Stimulated activated memory B cell treated with anti-CD40 and anti-IgM and Interleukin-4, amounts not matched to agents 10 μg/mL and 1 μg/mL and 100 μg/mL, for 72 hours (primary cell): Measurements from ENCODE around the gene SHROOM2.

Experiments used
- ATAC-seq: fragments of 150-1000 bp; cut with Tn5 transposase; 2 replicates; pipeline ENCODE4 v1.10.0; 2021
- H3K27ac Mint-ChIP-seq: one replicate; pipeline ENCODE4 v1.8.0; 2022; ENCODE audit warnings: mild to moderate bottlenecking, mixed read lengths
- H3K27me3 Mint-ChIP-seq: one replicate; pipeline ENCODE4 v1.8.0; 2022; ENCODE audit warnings: mixed read lengths
- H3K36me3 Mint-ChIP-seq: one replicate; pipeline ENCODE4 v1.8.0; 2022; ENCODE audit warnings: mixed read lengths
- H3K4me1 Mint-ChIP-seq: one replicate; pipeline ENCODE4 v1.8.0; 2022; ENCODE audit warnings: mixed read lengths
- H3K4me3 Mint-ChIP-seq: one replicate; pipeline ENCODE4 v1.8.0; 2022; ENCODE audit warnings: mild to moderate bottlenecking, moderate library complexity, mixed read lengths
- H3K9me3 Mint-ChIP-seq: one replicate; pipeline ENCODE4 v1.8.0; 2022; ENCODE audit warnings: mixed read lengths

Gene SHROOM2

DNA sequence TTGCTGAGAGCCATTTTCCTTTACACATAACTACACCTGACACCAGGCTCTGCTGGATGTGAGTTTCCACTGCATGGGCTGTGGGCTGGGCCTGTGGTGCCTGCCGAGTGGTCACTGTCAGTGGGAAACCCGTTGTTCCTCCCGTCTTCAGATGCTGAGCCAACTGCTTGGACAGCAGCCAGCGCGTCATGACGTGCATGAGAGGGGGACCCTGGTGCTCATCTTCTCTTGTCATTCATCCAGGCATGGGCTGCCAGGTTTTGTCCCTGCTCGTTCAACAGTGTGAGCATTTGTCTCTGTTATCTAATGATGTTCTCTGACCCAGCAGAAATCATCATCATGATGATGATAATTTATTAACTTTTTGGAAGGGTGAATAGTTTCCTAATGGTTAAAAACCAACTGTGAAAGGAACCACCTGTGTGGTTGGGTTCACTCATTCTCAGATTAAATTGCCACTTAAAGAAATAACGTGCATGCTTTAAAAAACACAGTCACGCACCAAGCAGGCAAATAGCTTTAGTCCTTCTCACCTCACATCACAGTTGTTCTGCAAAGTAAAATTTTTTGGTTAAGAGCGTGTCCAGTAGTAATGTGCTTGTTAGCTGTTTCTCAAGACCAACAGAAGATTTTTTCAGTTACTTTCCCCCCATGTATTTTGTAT is 161.0 kb downstream of the SHROOM2 start:
- H3K9me3 Mint-ChIP-seq, result peaks cover 3% of the 10 kb centered on the region
- H3K4me1 Mint-ChIP-seq, result peaks cover 11% of the 10 kb centered on the region
- H3K36me3 Mint-ChIP-seq, result no peaks in the 10 kb centered on the region
- ATAC-seq, result no peak
- no peak overlapping the region for H3K27ac Mint-ChIP-seq
- H3K4me3 Mint-ChIP-seq, result no peak overlapping the region
- no peaks in the 10 kb centered on the region for H3K27me3 Mint-ChIP-seq

DNA sequence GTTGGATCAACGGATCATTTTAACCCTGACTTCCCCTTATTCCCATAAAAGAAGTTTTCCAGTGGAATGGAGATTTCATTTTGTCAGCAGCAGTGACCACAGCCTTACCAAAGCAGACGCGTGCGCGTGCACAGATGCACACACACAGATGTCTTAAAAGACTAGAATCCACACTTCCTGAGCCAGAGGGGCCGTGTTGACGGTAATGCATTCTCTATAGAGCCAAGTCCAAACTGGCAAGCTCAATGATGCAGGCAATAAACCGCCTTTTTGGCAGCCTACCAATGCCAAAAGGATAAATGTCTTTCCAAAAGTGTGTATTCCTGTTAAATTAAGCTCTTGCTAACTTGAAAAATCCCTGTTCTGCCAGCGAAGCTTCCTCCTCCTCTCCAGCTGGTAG is 162.2 kb downstream of the SHROOM2 start:
- Mint-ChIP-seq H3K9me3 (peaks cover under 1% of the 10 kb centered on the region), H3K27ac (no peak overlapping the region), H3K36me3 (no peaks in the 10 kb centered on the region), H3K4me1 (peaks cover 2% of the 10 kb centered on the region), H3K4me3 (no peak overlapping the region), H3K27me3 (no peaks in the 10 kb centered on the region)
- no peak for ATAC-seq

- ATAC-seq, result no peak
- no peak overlapping the region for H3K4me3 Mint-ChIP-seq
- peaks cover 6% of the 10 kb centered on the region for H3K9me3 Mint-ChIP-seq
- no peaks in the 10 kb centered on the region for H3K27me3 Mint-ChIP-seq
- H3K4me1 Mint-ChIP-seq, result no peaks in the 10 kb centered on the region
- H3K27ac Mint-ChIP-seq, result no peak overlapping the region
- no peaks in the 10 kb centered on the region for H3K36me3 Mint-ChIP-seq
These were observed 166.1 kb downstream of the SHROOM2 start for GRCh38 chrX:9952300-9952699.

DNA sequence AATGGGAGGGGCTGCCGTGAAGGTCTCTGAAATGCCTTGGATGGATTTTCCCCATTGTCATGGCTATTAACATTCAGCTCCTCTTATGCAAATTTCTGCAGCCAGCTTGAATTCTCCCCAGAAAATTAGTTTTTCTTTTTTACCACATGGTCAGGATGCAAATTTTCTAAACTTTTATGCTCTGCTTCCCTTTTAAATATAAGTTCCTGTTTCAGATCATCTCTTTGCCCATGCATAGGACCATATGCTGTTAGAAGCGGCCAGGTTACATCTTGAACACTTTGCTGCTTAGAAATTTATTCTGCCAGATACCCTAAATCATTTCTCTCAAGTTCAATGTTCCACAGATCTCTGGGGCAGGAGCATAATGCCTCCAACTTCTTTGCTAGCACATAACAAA is 167.2 kb downstream of the SHROOM2 start:
- no peak overlapping the region for H3K27ac Mint-ChIP-seq
- H3K27me3 Mint-ChIP-seq, result no peaks in the 10 kb centered on the region
- H3K4me3 Mint-ChIP-seq, result no peak overlapping the region
- peaks cover 7% of the 10 kb centered on the region for H3K4me1 Mint-ChIP-seq
- H3K9me3 Mint-ChIP-seq, result peaks cover 6% of the 10 kb centered on the region
- H3K36me3 Mint-ChIP-seq, result no peaks in the 10 kb centered on the region
- ATAC-seq, result no peak

DNA sequence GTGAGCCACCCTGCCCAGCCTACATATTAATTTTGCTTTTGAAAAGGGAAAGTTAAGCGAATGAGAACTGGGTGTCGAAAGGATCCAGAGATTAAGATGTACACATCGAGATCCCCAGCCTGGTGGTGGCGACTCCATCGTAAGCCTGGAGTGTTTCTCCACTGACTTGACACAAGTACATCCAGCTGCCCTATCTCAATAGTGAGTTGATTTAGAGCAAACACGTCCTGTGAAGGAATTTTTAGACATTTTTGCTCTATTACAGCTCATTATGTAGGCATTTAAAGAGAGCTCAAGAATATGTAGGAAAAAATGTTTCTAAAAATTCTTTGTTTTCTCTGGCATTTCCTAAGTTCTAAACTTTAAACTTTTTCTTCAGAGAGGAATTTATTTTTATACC is 169.3 kb downstream of the SHROOM2 start:
- no peak overlapping the region for H3K4me3 Mint-ChIP-seq

GRCh38 chrX:9957743-9958142 is 171.5 kb downstream of the SHROOM2 start:
- H3K4me1 Mint-ChIP-seq, result peaks cover 9% of the 10 kb centered on the region
- peaks cover 6% of the 10 kb centered on the region for H3K9me3 Mint-ChIP-seq
- peak overlapping the region; percentile 64 for H3K4me3 Mint-ChIP-seq
- H3K27ac Mint-ChIP-seq, result peak overlapping the region; percentile 57
- no peaks in the 10 kb centered on the region for H3K36me3 Mint-ChIP-seq
- H3K27me3 Mint-ChIP-seq, result peaks cover 20% of the 10 kb centered on the region
- ATAC-seq, result no peak

More for the DNA sequence above, 169.3 kb downstream of the SHROOM2 start:
- peaks cover 6% of the 10 kb centered on the region for H3K9me3 Mint-ChIP-seq
- ATAC-seq, result no peak
- H3K27ac Mint-ChIP-seq, result no peak overlapping the region
- H3K36me3 Mint-ChIP-seq, result no peaks in the 10 kb centered on the region
- peaks cover 15% of the 10 kb centered on the region for H3K27me3 Mint-ChIP-seq
- H3K4me1 Mint-ChIP-seq, result peaks cover 9% of the 10 kb centered on the region

- Mint-ChIP-seq H3K9me3 (peaks cover 6% of the 10 kb centered on the region), H3K27ac (peak overlapping the region; percentile 57), H3K36me3 (no peaks in the 10 kb centered on the region), H3K4me3 (no peak overlapping the region), H3K27me3 (peaks cover 20% of the 10 kb centered on the region), H3K4me1 (peaks cover 9% of the 10 kb centered on the region)
- no peak for ATAC-seq
These were observed 172.0 kb downstream of the SHROOM2 start for GRCh38 chrX:9958183-9958582.

DNA sequence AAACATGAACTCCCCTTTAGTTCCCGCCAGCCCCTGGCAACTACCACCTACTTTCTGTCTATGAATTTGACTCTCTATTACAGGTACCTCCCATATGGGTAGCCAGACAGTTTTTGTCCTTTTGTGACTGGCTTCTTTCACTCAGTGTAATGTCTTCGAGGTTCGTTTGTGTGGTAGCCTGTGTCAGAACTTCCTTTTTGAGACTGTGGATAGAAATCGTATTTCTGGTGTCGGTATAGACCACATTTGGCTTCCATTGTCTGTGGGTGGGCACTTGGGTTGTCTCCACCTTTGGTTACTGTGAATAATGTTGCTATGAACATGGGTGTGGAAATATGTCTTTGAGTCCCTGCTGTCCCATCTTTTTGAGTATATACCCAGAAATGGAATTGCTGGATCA is 175.5 kb downstream of the SHROOM2 start:
- Mint-ChIP-seq H3K36me3 (no peaks in the 10 kb centered on the region), H3K9me3 (peaks cover 4% of the 10 kb centered on the region), H3K4me3 (no peak overlapping the region), H3K27ac (no peak overlapping the region), H3K4me1 (peaks cover 9% of the 10 kb centered on the region), H3K27me3 (peaks cover 32% of the 10 kb centered on the region)
- no peak for ATAC-seq

DNA sequence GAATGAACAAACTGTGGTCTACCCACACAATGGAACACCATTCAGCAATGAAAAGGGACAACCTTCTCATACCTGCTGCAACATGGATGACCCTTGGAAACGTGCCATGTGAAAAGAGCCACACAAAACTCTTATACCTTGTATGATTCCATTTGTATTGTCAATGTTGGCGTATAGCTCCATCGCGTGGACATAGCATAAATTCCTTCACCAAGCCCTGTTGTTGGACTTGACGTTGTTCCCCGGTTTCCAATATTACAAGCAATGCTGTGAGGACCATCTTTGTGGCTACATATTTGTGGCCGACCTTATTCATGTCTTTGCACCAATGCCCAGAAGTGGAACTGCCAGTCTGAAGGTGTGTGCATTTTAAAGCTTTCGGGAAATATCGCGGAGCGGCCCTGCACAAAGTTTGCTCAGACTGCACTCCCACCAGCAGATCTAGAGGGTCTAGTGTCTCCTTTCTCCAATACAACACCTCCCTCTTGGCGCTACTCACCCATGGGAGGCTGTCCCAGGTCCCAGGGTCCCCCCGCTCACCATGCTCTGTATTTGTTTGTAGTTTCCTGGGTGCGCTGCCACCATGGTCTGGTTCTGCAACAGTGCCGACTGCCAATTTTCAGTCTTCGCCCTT is 180.7 kb downstream of the SHROOM2 start, which contains the start of gene CLDN34:
TSS of gene CLDN34 (plus strand) at position 584 of the 634 bp plus-strand sequence. CDS start at position 584, 0 bp downstream.
- no peak for ATAC-seq
- Mint-ChIP-seq H3K36me3 (no peaks in the 10 kb centered on the region), H3K9me3 (peaks cover 4% of the 10 kb centered on the region), H3K27ac (no peak within 1 kb of the TSS), H3K4me3 (no peak within 1 kb of the TSS), H3K4me1 (no peaks in the 10 kb centered on the region), H3K27me3 (peaks cover 12% of the 10 kb centered on the region)

- Mint-ChIP-seq H3K9me3 (no peaks in the 10 kb centered on the region), H3K27ac (no peak overlapping the region), H3K4me3 (no peak overlapping the region), H3K27me3 (no peaks in the 10 kb centered on the region), H3K36me3 (no peaks in the 10 kb centered on the region), H3K4me1 (peaks cover 18% of the 10 kb centered on the region)
- no peak for ATAC-seq
These were observed 191.4 kb downstream of the SHROOM2 start for GRCh38 chrX:9977635-9978034.

DNA sequence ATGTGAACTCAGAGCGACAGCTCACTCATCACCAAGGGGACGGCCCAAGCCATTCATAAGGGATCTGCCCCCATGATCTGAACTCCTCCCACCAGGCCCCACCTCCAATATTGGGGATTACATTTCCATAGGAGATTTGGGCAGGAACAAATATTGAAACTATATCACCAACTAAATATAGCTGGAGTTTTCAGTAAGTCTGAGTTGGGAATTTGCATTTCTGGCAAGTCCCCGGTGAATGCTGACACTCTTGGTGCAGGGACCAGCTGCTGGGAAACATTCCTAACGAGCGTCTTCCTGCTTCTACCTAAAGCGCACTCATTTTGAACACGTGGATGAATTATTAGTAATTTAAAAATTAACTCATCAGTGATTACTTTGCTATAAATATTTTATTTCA is 194.2 kb downstream of the SHROOM2 start:
- H3K27ac Mint-ChIP-seq, result peak overlapping the region; percentile 82
- H3K9me3 Mint-ChIP-seq, result no peaks in the 10 kb centered on the region
- no peak overlapping the region for H3K4me3 Mint-ChIP-seq
- H3K36me3 Mint-ChIP-seq, result no peaks in the 10 kb centered on the region
- peaks cover 18% of the 10 kb centered on the region for H3K4me1 Mint-ChIP-seq
- no peak for ATAC-seq
- H3K27me3 Mint-ChIP-seq, result no peaks in the 10 kb centered on the region

DNA sequence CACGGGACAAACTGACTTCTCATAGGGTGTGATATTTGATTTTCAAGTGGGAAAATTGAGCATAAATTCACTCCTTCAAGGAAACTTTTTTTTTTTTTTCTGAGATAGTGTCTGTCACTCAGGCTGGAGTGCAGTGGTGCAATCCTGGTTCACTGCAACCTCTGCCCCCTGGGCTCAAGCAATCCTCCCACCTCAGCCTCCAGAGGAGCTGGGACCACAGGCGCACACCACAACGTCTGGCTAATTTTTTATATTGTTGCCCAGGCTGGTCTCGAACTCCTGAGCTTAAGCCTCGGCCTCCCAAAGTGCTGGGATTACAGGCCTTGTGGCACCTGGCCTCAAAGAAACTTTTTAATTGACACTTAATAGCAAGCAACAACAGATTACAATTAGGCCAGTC is 194.7 kb downstream of the SHROOM2 start:
- ATAC-seq, result no peak
- H3K27me3 Mint-ChIP-seq, result no peaks in the 10 kb centered on the region
- H3K27ac Mint-ChIP-seq, result peak overlapping the region; percentile 82
- peaks cover 18% of the 10 kb centered on the region for H3K4me1 Mint-ChIP-seq
- no peaks in the 10 kb centered on the region for H3K36me3 Mint-ChIP-seq
- peak overlapping the region; percentile 31 for H3K4me3 Mint-ChIP-seq
- no peaks in the 10 kb centered on the region for H3K9me3 Mint-ChIP-seq

- Mint-ChIP-seq H3K36me3 (no peaks in the 10 kb centered on the region), H3K27me3 (no peaks in the 10 kb centered on the region), H3K4me1 (peaks cover 18% of the 10 kb centered on the region), H3K27ac (peak overlapping the region; percentile 48), H3K4me3 (no peak overlapping the region), H3K9me3 (no peaks in the 10 kb centered on the region)
- no peak for ATAC-seq
These were observed 197.2 kb downstream of the SHROOM2 start for GRCh38 chrX:9983441-9983840.

DNA sequence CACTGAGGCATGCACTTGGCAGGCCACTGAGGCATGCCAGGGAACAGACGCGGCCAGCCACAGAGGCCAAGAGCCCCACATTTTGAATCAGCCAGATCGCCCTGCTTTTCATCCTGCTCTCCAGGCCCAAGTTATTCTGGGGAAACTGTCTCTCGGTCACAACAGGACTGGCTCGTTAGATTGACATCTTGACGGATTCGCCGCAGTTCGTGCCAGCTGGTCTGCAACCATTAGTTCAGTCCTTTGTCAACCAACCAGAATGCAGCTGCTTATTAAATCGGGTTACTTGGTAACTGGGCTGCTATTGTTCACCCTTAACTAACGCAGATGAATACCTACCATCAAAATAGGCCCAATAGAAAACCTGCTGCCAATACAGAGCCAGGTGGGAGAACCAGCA is 197.6 kb downstream of the SHROOM2 start:
- Mint-ChIP-seq H3K4me1 (peaks cover 18% of the 10 kb centered on the region), H3K27me3 (no peaks in the 10 kb centered on the region), H3K36me3 (no peaks in the 10 kb centered on the region), H3K4me3 (no peak overlapping the region), H3K9me3 (no peaks in the 10 kb centered on the region), H3K27ac (peak overlapping the region; percentile 48)
- ATAC-seq, result no peak

DNA sequence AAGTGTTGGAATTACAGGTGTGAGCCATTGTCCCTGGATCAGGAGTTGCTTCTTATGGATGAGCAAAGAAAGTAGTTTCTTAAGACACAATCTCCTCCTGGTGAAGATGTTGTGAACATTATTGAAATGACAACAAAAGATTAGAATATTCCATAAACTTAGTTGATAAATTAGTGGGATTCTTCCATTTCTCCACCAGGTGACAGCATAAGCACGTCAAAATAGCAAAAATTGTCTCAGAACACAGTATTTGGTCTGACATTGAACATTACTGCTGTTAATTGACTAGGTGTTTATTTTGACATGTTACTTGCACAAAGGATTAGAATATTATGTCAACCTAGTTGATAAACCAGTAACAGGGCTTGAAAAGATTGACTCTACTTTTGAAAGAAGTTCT is 202.5 kb downstream of the SHROOM2 start:
- H3K9me3 Mint-ChIP-seq, result no peaks in the 10 kb centered on the region
- no peaks in the 10 kb centered on the region for H3K27me3 Mint-ChIP-seq
- H3K36me3 Mint-ChIP-seq, result no peaks in the 10 kb centered on the region
- ATAC-seq, result no peak
- H3K4me3 Mint-ChIP-seq, result no peak overlapping the region
- H3K27ac Mint-ChIP-seq, result no peak overlapping the region
- H3K4me1 Mint-ChIP-seq, result no peaks in the 10 kb centered on the region

DNA sequence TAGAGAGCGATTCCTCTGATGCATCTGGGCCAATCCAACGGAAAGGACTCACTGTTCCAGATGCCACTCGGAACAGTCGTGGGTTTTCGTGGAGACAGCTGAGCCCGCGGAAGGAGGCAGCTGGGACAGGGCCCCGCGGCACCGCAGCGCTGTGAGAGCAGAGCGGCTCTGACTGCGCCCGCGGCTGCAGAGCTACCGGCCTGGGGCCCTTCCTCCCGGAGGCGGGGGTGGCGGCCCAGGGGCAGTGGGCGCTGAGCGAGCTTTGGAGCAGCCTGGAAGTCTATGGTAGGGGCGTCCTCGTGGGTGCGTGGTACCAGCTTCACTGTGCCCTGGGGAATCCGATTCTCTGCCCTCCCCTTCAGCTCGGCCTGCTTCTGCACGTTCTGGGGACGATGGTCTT is 205.8 kb downstream of the SHROOM2 start:
- H3K4me1 Mint-ChIP-seq, result peaks cover under 1% of the 10 kb centered on the region
- H3K36me3 Mint-ChIP-seq, result no peaks in the 10 kb centered on the region
- no peak for ATAC-seq
- H3K27ac Mint-ChIP-seq, result no peak overlapping the region
- no peaks in the 10 kb centered on the region for H3K27me3 Mint-ChIP-seq
- H3K4me3 Mint-ChIP-seq, result no peak overlapping the region
- no peaks in the 10 kb centered on the region for H3K9me3 Mint-ChIP-seq
